ENCODE data around the gene CFAP97. TPM values are rescaled to one million over a fixed set of nuclear protein-coding genes. Genes with fewer than 3 reads are reported as not detected.

The CFAP97 gene
- total RNA-seq, 2 donors from 2014 or later, result 14.1 to 15.1 TPM

GRCh38 chr4:185113340-185113739, 90.5 kb downstream of the CFAP97 start:
- no peak for TF ChIP-seq CTCF (IDR thresholded peaks at IDR 0.05)
- Histone ChIP-seq H3K36me3 (no peaks in the 10 kb centered on the region), H3K4me1 (peaks cover 0 to 63% of the 10 kb centered on the region in 2 donors), H3K9me3 (no peaks in the 10 kb centered on the region), H3K27ac (peak overlapping the region; percentile 78 to 86), H3K4me3 (no peak overlapping the region), H3K27me3 (no peaks in the 10 kb centered on the region)
- DNase-seq (ENCODE audit: low spot score), result no peak

GRCh38 chr4:185112104-185112503, 91.7 kb downstream of the CFAP97 start:
- no peaks in the 10 kb centered on the region for H3K9me3 ChIP-seq
- DNase-seq (ENCODE audit: low spot score), result peak; percentile 73
- TF ChIP-seq CTCF (IDR thresholded peaks at IDR 0.05), result no peak
- no peak overlapping the region for H3K4me3 ChIP-seq
- peaks cover 0 to 59% of the 10 kb centered on the region in 2 donors for H3K4me1 ChIP-seq
- no peaks in the 10 kb centered on the region for H3K36me3 ChIP-seq
- H3K27ac ChIP-seq, result peak overlapping the region; percentile 78 to 86
- no peaks in the 10 kb centered on the region for H3K27me3 ChIP-seq

- Histone ChIP-seq H3K27ac (peak overlapping the region in 1 of 2 donors; percentile 86), H3K9me3 (no peaks in the 10 kb centered on the region), H3K36me3 (no peaks in the 10 kb centered on the region), H3K27me3 (no peaks in the 10 kb centered on the region), H3K4me3 (no peak overlapping the region), H3K4me1 (peaks cover 0 to 47% of the 10 kb centered on the region in 2 donors)
- TF ChIP-seq CTCF (IDR thresholded peaks at IDR 0.05), result no peak
- no peak for DNase-seq (ENCODE audit: low spot score)
Observed at GRCh38 chr4:185110375-185110823, 93.4 kb downstream of the CFAP97 start.

GRCh38 chr4:185109736-185110135, 94.1 kb downstream of the CFAP97 start:
- H3K4me1 ChIP-seq, result peaks cover 0 to 41% of the 10 kb centered on the region in 2 donors
- H3K4me3 ChIP-seq, result no peak overlapping the region
- no peaks in the 10 kb centered on the region for H3K27me3 ChIP-seq
- no peaks in the 10 kb centered on the region for H3K9me3 ChIP-seq
- H3K36me3 ChIP-seq, result no peaks in the 10 kb centered on the region
- no peak for TF ChIP-seq CTCF (IDR thresholded peaks at IDR 0.05)
- no peak for DNase-seq (ENCODE audit: low spot score)
- H3K27ac ChIP-seq, result no peak overlapping the region

Other genes starting within 250 kb of the CFAP97 start
- not detected for gene HELT, start 185.5 kb downstream of the CFAP97 start, total RNA-seq
- gene SLC25A4, start 60.7 kb downstream of the CFAP97 start, total RNA-seq, result 1,000 to 10,000 TPM in 1 of 2 donors, 100 to 1,000 TPM in 1; 918 to 1,103 TPM
- gene SNX25, start 5.6 kb upstream of the CFAP97 start, total RNA-seq, result 10 to 100 TPM; 13.2 to 16.8 TPM
- gene LRP2BP, start 191.9 kb upstream of the CFAP97 start, total RNA-seq, result 1 to 10 TPM in 1 of 2 donors, under 1 TPM in 1; 0.79 to 1.3 TPM
- 10 to 100 TPM in 1 of 2 donors, 1 to 10 TPM in 1; 5.5 to 13.8 TPM for gene ANKRD37, start 192.8 kb upstream of the CFAP97 start, total RNA-seq
- gene UFSP2, start 222.0 kb upstream of the CFAP97 start, total RNA-seq, result 10 to 100 TPM; 28.6 to 35.1 TPM

Data from right atrium auricular region (tissue), 2 donors.